K562 (cell line): ENCODE data around the gene ZNF189. TPM values are rescaled to one million over a fixed set of nuclear protein-coding genes. Genes with fewer than 3 reads are reported as not detected.

ENCODE experiments used
- ARID1B ChIP-seq: fragments of 450-650 bp; IDR thresholded peaks from 2 replicates; pipeline ENCODE4 v1.6.1; 2016; ENCODE audit warnings: antibody characterized with exemption, mild to moderate bottlenecking, inconsistent platforms
- ARID3A ChIP-seq: IDR thresholded peaks from 2 replicates; pipeline ENCODE4 v1.6.1; 2012; ENCODE audit warnings: low read depth, low read length, improper control_type of control experiment, borderline replicate concordance
- ATF3 ChIP-seq, 2 experiments: fragments of 450-650 bp in 1 of 2; sonication (generic) in 1 of 2; formaldehyde crosslinking in 1 of 2; IDR thresholded peaks in 1 of 2; conservative IDR thresholded peaks in 1 of 2; 2 replicates each; pipeline versions ENCODE4 v1.6.1 to v1.8.1; 2016 to 2023; ENCODE audit warnings: mild to moderate bottlenecking in 2 of 2, moderate library complexity in 2 of 2, inconsistent platforms in 1 of 2, missing genetic modification reagents in 1 of 2
- CEBPB ChIP-seq: fragments of 450-650 bp; IDR thresholded peaks from 2 replicates; pipeline ENCODE4 v1.6.1; 2016; ENCODE audit warnings: missing genetic modification characterization, missing compliant biosample characterization
- DIDO1 ChIP-seq: fragments of 450-650 bp; IDR thresholded peaks from 2 replicates; pipeline ENCODE4 v1.6.1; 2016; ENCODE audit warnings: low read depth, missing biosample characterization, missing genetic modification characterization
- FOXJ3 ChIP-seq: sonication (generic); formaldehyde crosslinking; IDR thresholded peaks from 2 replicates; pipeline ENCODE4 v1.4.0; 2020; ENCODE audit warnings: mild to moderate bottlenecking, missing genetic modification reagents
- MYBL2 ChIP-seq, 2 experiments: fragments of 450-650 bp in 1 of 2; sonication (generic) in 1 of 2; formaldehyde crosslinking in 1 of 2; IDR thresholded peaks; 2 replicates each; pipeline versions ENCODE4 v1.6.1 to v1.8.1; 2017 to 2022; ENCODE audit warnings: borderline replicate concordance in 1 of 2, inconsistent platforms in 1 of 2, low read depth in 1 of 2, mild to moderate bottlenecking in 1 of 2, missing genetic modification reagents in 1 of 2, moderate library complexity in 1 of 2
- PATZ1 ChIP-seq: fragments of 250-450 bp; sonication (Bioruptor Pico); IDR thresholded peaks from 2 replicates; pipeline ENCODE4 v1.5.0; 2020; ENCODE audit warnings: mild to moderate bottlenecking, borderline replicate concordance
- RNF2 ChIP-seq: sonication (generic); IDR thresholded peaks from 2 replicates; pipeline ENCODE4 v1.6.1; 2016
- SNIP1 ChIP-seq: fragments of 450-650 bp; IDR thresholded peaks from 2 replicates; pipeline ENCODE4 v1.7.1; 2017; ENCODE audit warnings: low read depth, mild to moderate bottlenecking
- ZNF347 ChIP-seq: fragments of 450-650 bp; formaldehyde crosslinking; IDR thresholded peaks from 2 replicates; pipeline ENCODE4 v1.4.0; 2020; ENCODE audit warnings: low read depth, mild to moderate bottlenecking, moderate library complexity
- ZNF445 ChIP-seq: fragments of 250-450 bp; sonication (Bioruptor Pico); IDR thresholded peaks from 2 replicates; pipeline ENCODE4 v1.4.0; 2020; ENCODE audit warnings: low read depth, mild to moderate bottlenecking, moderate library complexity
- ZNF592 ChIP-seq: fragments of 450-650 bp; IDR thresholded peaks from 2 replicates; pipeline ENCODE4 v1.6.1; 2017; ENCODE audit warnings: antibody characterized with exemption, mild to moderate bottlenecking
- polyA plus RNA-seq, 8 experiments: library from polyadenylated mRNA; depleted of rRNA in 4 of 8; stranded (reverse) in 5 of 8; unstranded in 3 of 8; fragments of >200 nt; fragmentation: Nextera tagmentation in 2 of 8; fragmentation: Illumina TruSeq in 1 of 8; extraction: Ambion mirVana in 2 of 8; extraction: Trizol in 1 of 8; gene quantifications; 2 replicates each; pipeline versions ENCODE4 v1.2.1 to v1.2.3, GENCODE V29; 2011 to 2014; ENCODE audit warnings: inconsistent platforms in 1 of 8, missing spikeins in 1 of 8
- total RNA-seq, 7 experiments: library from RNA; depleted of rRNA in 6 of 7; stranded (reverse); fragments of >200 nt in 6 of 7; fragmentation: Illumina TruSeq in 2 of 7; extraction: Trizol in 2 of 7; gene quantifications; 2 replicates each; pipeline versions ENCODE4 v1.2.1 to v1.2.3, GENCODE V29; 2011 to 2021; ENCODE audit warnings: low replicate concordance in 1 of 7
- TF ChIP-seq, protein P1 (sequence below): sonication (generic); formaldehyde crosslinking; IDR thresholded peaks from 2 replicates; pipeline ENCODE4 v1.8.0; 2022; ENCODE audit warnings: mild to moderate bottlenecking, missing genetic modification reagents
- TF ChIP-seq, protein P2 (sequence below): fragments of 250-450 bp; sonication (Bioruptor Pico); IDR thresholded peaks from 2 replicates; pipeline ENCODE4 v1.8.0; 2021; ENCODE audit warnings: mild to moderate bottlenecking, moderate library complexity

ZNF189 gene
- total and polyA plus RNA-seq, 9 of the 15 experiments (the other 6 are each of a cell fraction or from before 2014, with no cell fraction given) = 2.4 to 15.3 (median 6.4) TPM

GRCh38 chr9:101445353-101446029 is 46.8 kb downstream of the ZNF189 start (continued):
- TF ChIP-seq PATZ1 (CRISPR knock-in tag) (no peak), ARID3A (no peak), RNF2 (0 out of 2 replicates have a peak, but pooled peaks have one; percentile 20), ZNF347 (no peak), ARID1B (no peak), DIDO1 (tag) (no peak), ZNF592 (no peak), ATF3 (IDR thresholded peaks at IDR 0.05) (peak; percentile 74), ATF3 (CRISPR knock-in tag; conservative IDR thresholded peaks at IDR 0.05) (no peak), CEBPB (tag) (peak; percentile 92), FOXJ3 (no peak), SNIP1 (no peak), MYBL2 (IDR thresholded peaks at IDR 0.05; ENCODE audit: low read depth) (no peak), MYBL2 (CRISPR knock-in tag; IDR thresholded peaks at IDR 0.05; ENCODE audit: borderline replicate concordance) (no peak), ZNF445 (no peak)
- TF ChIP-seq, protein P1, sequence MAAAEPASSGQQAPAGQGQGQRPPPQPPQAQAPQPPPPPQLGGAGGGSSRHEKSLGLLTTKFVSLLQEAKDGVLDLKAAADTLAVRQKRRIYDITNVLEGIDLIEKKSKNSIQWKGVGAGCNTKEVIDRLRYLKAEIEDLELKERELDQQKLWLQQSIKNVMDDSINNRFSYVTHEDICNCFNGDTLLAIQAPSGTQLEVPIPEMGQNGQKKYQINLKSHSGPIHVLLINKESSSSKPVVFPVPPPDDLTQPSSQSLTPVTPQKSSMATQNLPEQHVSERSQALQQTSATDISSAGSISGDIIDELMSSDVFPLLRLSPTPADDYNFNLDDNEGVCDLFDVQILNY (CRISPR knock-in tag) = no peak
- TF ChIP-seq, protein P2, sequence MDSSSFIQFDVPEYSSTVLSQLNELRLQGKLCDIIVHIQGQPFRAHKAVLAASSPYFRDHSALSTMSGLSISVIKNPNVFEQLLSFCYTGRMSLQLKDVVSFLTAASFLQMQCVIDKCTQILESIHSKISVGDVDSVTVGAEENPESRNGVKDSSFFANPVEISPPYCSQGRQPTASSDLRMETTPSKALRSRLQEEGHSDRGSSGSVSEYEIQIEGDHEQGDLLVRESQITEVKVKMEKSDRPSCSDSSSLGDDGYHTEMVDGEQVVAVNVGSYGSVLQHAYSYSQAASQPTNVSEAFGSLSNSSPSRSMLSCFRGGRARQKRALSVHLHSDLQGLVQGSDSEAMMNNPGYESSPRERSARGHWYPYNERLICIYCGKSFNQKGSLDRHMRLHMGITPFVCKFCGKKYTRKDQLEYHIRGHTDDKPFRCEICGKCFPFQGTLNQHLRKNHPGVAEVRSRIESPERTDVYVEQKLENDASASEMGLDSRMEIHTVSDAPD (CRISPR knock-in tag) = no peak
